Measurements from ENCODE around the gene COPS6. TPM values are rescaled to one million over a fixed set of nuclear protein-coding genes. Genes with fewer than 3 reads are reported as not detected.

The COPS6 gene
- polyA plus RNA-seq, 1 of the 3 experiments (the other 2 are of a cell fraction), result 435 TPM

DNA sequence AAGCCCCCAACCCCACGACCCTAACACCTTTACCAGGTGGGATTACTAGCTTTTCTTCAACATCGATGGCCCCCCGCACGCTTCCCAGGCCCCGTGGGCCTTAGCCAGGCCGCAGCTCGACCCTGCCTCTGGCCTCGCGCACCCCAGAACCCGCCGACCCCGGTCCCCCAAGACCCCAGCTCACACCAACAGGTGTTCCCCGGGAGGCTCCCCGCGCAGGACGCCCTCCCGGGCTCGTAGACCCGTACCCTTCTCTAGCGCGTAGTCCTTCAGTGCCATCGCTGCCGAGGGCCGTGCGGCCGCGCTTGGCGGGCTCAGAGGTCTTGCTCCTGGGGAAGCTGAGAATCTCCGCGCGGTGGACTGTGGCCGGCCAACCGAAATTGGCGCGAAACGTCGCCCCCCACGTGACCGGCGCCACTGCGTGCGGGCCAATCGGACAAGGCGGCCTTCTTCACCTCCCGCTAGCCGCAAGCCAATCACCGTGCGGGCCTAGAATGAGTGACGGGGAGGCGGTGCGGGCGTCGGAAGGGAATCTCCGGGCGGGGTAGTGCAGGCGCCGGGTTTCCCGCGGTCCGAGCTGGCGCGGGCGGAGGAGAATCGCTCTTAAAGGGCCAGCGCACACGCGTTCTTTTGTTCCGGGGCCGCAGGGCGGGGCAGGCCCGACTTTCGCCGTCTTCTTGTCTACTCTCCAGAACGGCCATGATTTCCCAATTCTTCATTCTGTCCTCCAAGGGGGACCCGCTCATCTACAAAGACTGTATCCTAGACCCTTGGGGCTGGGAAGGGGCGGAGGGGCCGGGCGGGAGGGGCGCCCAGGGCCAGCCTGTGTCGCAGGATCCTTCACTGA, 12.5 kb downstream of the COPS6 start, which contains the start of the genes AP4M1 and MCM7 (continued):
- TF ChIP-seq MXI1 (IDR thresholded peaks at IDR 0.05; ENCODE audit: low read depth, low read length) (peak; percentile 61), FOXJ3 (CRISPR knock-in tag; IDR thresholded peaks at IDR 0.05) (peak; percentile 60; the same call in 1 of the 2 replicates), RAD21 (IDR thresholded peaks at IDR 0.05; ENCODE audit: low read length) (no peak), POLR2AphosphoS5 (IDR thresholded peaks at IDR 0.05; ENCODE audit: low read depth, low read length) (peak; percentile 88), FOXM1 (IDR thresholded peaks at IDR 0.05; ENCODE audit: low read depth) (no peak; the same call in 1 of the 2 replicates), RFX5 (IDR thresholded peaks at IDR 0.05; ENCODE audit: low read length) (peak; percentile 54; the same call in 1 of the 2 replicates), TEAD4 (IDR thresholded peaks at IDR 0.05; ENCODE audit: borderline replicate concordance, insufficient read depth) (0 out of 2 replicates have a peak, but pooled peaks have one; percentile 14), EP300 (IDR thresholded peaks at IDR 0.05; ENCODE audit: borderline replicate concordance in 1 of 2, low read depth in 1 of 2, low read length in 1 of 2) (no peak; a peak in 1 of 4 replicates), TCF12 (IDR thresholded peaks at IDR 0.05) (no peak), FOSL2 (IDR thresholded peaks at IDR 0.05; ENCODE audit: borderline replicate concordance, low read depth) (no peak; the same call in 1 of the 2 replicates), IRF3 (IDR thresholded peaks at IDR 0.05; ENCODE audit: low read depth, low read length) (no peak; the same call in 1 of the 2 replicates), MAX (IDR thresholded peaks at IDR 0.05; ENCODE audit: low read depth) (peak; percentile 96), TAF1 (IDR thresholded peaks at IDR 0.05; ENCODE audit: borderline replicate concordance, low read depth, low read length) (peak; percentile 76; the same call in 1 of the 2 replicates), NRF1 (IDR thresholded peaks at IDR 0.05; ENCODE audit: low read depth, low read length) (peak; percentile 43; the same call in 1 of the 2 replicates), ZBTB33 (IDR thresholded peaks at IDR 0.05; ENCODE audit: borderline replicate concordance, low read depth) (no peak), MEF2A (IDR thresholded peaks at IDR 0.05; ENCODE audit: borderline replicate concordance, low read depth) (no peak), USF2 (IDR thresholded peaks at IDR 0.05; ENCODE audit: borderline replicate concordance, low read depth, low read length) (peak; percentile 95), JUND (IDR thresholded peaks at IDR 0.05) (no peak), NFIC (IDR thresholded peaks at IDR 0.05; ENCODE audit: borderline replicate concordance) (peak; percentile 35; the same call in 1 of the 2 replicates), RXRA (IDR thresholded peaks at IDR 0.05; ENCODE audit: borderline replicate concordance, low read depth) (no peak)
- TF ChIP-seq, protein P1, sequence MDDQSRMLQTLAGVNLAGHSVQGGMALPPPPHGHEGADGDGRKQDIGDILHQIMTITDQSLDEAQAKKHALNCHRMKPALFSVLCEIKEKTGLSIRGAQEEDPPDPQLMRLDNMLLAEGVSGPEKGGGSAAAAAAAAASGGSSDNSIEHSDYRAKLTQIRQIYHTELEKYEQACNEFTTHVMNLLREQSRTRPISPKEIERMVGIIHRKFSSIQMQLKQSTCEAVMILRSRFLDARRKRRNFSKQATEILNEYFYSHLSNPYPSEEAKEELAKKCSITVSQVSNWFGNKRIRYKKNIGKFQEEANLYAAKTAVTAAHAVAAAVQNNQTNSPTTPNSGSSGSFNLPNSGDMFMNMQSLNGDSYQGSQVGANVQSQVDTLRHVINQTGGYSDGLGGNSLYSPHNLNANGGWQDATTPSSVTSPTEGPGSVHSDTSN (IDR thresholded peaks at IDR 0.05), result peak; percentile 100

All from SK-N-SH (cell line).